Muscle layer of duodenum (tissue), 2 donors: ENCODE measurements around the gene ADH1A.
"Not testable (repeated sequence)": the region's sequence is repeated elsewhere in the genome, so short reads cannot be mapped to it uniquely, and the experiment has no call there.

Source experiments
- H3K27ac ChIP-seq: one replicate; pipeline ENCODE4 v1.7.0; 2013; ENCODE audit warnings: mild to moderate bottlenecking, low read length
- H3K27me3 ChIP-seq: one replicate; pipeline ENCODE4 v1.7.0; 2013; ENCODE audit warnings: low read depth, mild to moderate bottlenecking, control low read depth, low read length
- H3K36me3 ChIP-seq, 2 donors: one replicate each; pipeline ENCODE4 v1.7.0; 2013; ENCODE audit warnings: low read length in 2 of 2, control low read depth in 1 of 2, mild to moderate bottlenecking in 1 of 2; ENCODE audit not compliant: insufficient read depth in 2 of 2, control insufficient read depth in 1 of 2
- H3K4me1 ChIP-seq, 2 donors: one replicate each; pipeline ENCODE4 v1.7.0; 2013; ENCODE audit warnings: low read length in 2 of 2, mild to moderate bottlenecking in 2 of 2, control low read depth in 1 of 2, moderate library complexity in 1 of 2; ENCODE audit not compliant: insufficient read depth in 2 of 2, control insufficient read depth in 1 of 2
- H3K4me3 ChIP-seq, 2 donors: one replicate each; pipeline ENCODE4 v1.7.0; 2013; ENCODE audit warnings: low read length in 2 of 2, low read depth in 1 of 2, mild to moderate bottlenecking in 1 of 2
- H3K9me3 ChIP-seq, 2 donors: one replicate each; pipeline ENCODE4 v1.7.0; 2013; ENCODE audit warnings: low read length in 2 of 2, control low read depth in 1 of 2, mild to moderate bottlenecking in 1 of 2; ENCODE audit not compliant: control insufficient read depth in 1 of 2
- donor health status: healthy.

The ADH1A gene

DNA sequence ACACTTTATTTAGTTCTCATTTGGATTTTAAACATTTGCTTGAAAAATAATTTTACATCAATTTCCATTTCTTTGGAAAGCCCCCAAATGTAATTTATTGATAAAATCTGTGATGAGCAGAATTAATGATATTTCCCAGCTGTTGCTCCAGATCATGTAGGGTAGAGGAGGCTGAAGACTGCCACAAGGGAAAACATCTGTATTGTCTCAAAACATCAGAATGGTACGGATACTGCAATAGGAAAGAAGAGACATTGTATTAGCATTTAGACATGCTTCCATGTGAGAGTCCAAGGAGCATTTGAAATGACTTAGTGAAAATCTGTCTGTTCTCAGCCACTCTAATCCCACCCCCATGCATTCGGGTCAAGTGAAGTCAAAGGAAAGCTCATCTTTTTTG lies 14.4 kb downstream of the ADH1A start:
- no peaks in the 10 kb centered on the region for H3K36me3 ChIP-seq
- H3K9me3 ChIP-seq = no peaks in the 10 kb centered on the region
- H3K27me3 ChIP-seq = no peaks in the 10 kb centered on the region
- H3K27ac ChIP-seq = no peak overlapping the region
- no peak overlapping the region for H3K4me3 ChIP-seq
- H3K4me1 ChIP-seq = no peaks in the 10 kb centered on the region

DNA sequence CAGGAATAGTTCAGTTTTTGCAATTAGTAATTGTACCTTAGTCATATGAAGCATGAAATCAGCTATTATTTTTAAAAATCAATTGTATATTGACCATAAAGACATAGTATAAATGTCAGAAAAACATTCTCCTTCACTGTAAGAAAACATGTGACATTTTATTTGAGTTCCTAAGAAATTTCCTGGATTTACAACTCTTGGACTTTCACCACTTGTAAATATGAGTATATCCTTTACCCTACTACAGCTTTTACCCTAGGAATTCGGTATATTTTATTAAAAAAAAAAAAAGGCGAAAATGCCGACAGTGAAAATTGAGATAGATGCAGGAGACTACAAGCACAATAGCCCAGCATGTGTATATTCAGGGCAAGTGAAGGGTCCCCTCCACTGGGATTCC lies 14.9 kb downstream of the ADH1A start:
- Histone ChIP-seq H3K36me3 (no peaks in the 10 kb centered on the region), H3K27ac (no peak overlapping the region), H3K4me1 (no peaks in the 10 kb centered on the region)

GRCh38 chr4:99275050-99275449 lies 15.7 kb downstream of the ADH1A start:
- Histone ChIP-seq H3K27ac (no peak overlapping the region), H3K27me3 (no peaks in the 10 kb centered on the region), H3K9me3 (no peaks in the 10 kb centered on the region), H3K36me3 (no peaks in the 10 kb centered on the region), H3K4me1 (no peaks in the 10 kb centered on the region), H3K4me3 (no peak overlapping the region)

More for the DNA sequence above, 14.9 kb downstream of the ADH1A start:
- Histone ChIP-seq H3K9me3 (no peaks in the 10 kb centered on the region), H3K4me3 (no peak overlapping the region), H3K27me3 (no peaks in the 10 kb centered on the region)

DNA sequence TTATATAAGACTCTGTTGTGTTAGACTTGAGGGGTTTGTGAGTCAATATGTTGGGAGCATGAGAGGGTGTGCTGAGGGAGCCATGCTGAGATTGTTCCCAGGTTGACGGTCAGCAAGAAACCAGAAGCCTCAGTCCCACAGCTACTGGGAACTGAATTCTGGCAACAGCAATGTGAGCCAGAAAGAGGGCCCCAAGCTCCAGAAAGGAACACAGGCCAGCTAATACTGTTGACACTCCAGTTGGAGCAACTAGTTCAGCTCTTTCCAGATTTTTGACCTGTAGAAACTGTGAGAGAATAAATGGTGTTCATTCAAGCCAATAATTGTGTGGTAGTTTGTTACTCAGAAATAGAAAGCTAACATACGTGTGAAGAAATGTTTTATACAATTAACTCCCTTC lies 17.1 kb downstream of the ADH1A start:
- no peak overlapping the region for H3K27ac ChIP-seq
- H3K4me3 ChIP-seq = no peak overlapping the region
- no peaks in the 10 kb centered on the region for H3K36me3 ChIP-seq
- H3K27me3 ChIP-seq = no peaks in the 10 kb centered on the region
- H3K4me1 ChIP-seq = no peaks in the 10 kb centered on the region
- H3K9me3 ChIP-seq = no peaks in the 10 kb centered on the region

- no peak overlapping the region for H3K27ac ChIP-seq
- no peaks in the 10 kb centered on the region for H3K9me3 ChIP-seq
- H3K4me3 ChIP-seq = no peak overlapping the region
- H3K36me3 ChIP-seq = no peaks in the 10 kb centered on the region
- no peaks in the 10 kb centered on the region for H3K27me3 ChIP-seq
- H3K4me1 ChIP-seq = no peaks in the 10 kb centered on the region
These were observed 25.9 kb downstream of the ADH1A start for GRCh38 chr4:99264927-99265326.

DNA sequence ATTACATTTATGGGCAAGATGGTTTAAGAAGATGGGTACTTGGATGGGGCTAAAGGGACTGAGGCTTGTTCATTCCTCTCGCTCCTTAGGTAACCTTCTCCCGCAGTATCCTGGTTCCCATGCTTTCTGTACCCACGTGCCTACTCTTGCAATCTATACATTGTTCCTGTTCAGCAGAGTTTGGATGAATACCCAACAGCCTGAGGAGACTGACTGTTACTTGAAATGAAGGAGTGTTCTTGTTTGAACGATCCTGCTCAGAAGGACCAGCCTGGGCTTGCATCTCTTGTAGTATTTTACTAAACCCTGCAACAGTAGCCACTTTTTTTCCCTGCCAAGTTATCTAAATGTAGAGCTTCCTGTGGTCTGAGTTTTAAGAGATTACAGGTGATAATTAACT lies 38.0 kb downstream of the ADH1A start:
- Histone ChIP-seq H3K4me1 (peaks cover 0 to 4% of the 10 kb centered on the region in 2 donors), H3K27ac (no peak overlapping the region)

DNA sequence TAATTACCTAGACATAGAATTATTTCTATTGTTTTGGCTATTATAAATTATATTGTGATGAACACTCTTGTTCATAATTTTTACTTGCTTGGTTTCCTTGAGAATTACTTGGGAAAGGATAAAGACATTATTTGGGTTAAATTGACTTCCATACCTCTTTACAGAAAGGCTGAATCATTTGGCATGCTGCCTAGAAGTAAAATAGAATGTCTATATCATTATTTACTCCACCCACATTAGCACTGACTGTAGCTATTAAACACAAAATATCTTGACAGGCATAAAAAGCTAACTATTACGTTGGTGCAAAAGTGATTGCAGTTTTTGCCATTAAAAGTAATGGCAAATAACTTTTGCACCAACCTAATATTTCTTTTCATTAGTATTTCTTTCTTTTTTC lies 42.1 kb downstream of the ADH1A start:
- Histone ChIP-seq H3K4me3 (no peak overlapping the region), H3K27me3 (no peaks in the 10 kb centered on the region), H3K4me1 (peaks cover 0 to 4% of the 10 kb centered on the region in 2 donors), H3K27ac (no peak overlapping the region), H3K9me3 (peaks cover 0 to 16% of the 10 kb centered on the region in 2 donors), H3K36me3 (no peaks in the 10 kb centered on the region)

More for the DNA sequence above, 38.0 kb downstream of the ADH1A start:
- H3K27me3 ChIP-seq = no peaks in the 10 kb centered on the region
- H3K36me3 ChIP-seq = no peaks in the 10 kb centered on the region
- H3K4me3 ChIP-seq = no peak overlapping the region
- H3K9me3 ChIP-seq = no peaks in the 10 kb centered on the region

GRCh38 chr4:99235955-99236354 lies 54.8 kb downstream of the ADH1A start:
- peaks cover 0 to 5% of the 10 kb centered on the region in 2 donors for H3K9me3 ChIP-seq
- H3K27ac ChIP-seq = no peak overlapping the region
- H3K36me3 ChIP-seq = peaks cover 0 to 5% of the 10 kb centered on the region in 2 donors
- no peaks in the 10 kb centered on the region for H3K27me3 ChIP-seq
- H3K4me3 ChIP-seq = no peak overlapping the region
- no peaks in the 10 kb centered on the region for H3K4me1 ChIP-seq

- Histone ChIP-seq H3K36me3 (peaks cover 0 to 5% of the 10 kb centered on the region in 2 donors), H3K27me3 (no peaks in the 10 kb centered on the region), H3K4me1 (no peaks in the 10 kb centered on the region), H3K9me3 (peaks cover 0 to 5% of the 10 kb centered on the region in 2 donors), H3K27ac (no peak overlapping the region), H3K4me3 (no peak overlapping the region)
These were observed 56.3 kb downstream of the ADH1A start for GRCh38 chr4:99234331-99235010.

GRCh38 chr4:99233397-99233796 lies 57.4 kb downstream of the ADH1A start:
- not testable (repeated sequence) for H3K4me3 ChIP-seq, H3K27ac ChIP-seq, H3K27me3 ChIP-seq, H3K4me1 ChIP-seq, H3K9me3 ChIP-seq, H3K36me3 ChIP-seq

GRCh38 chr4:99228706-99229105 lies 62.1 kb downstream of the ADH1A start:
- not testable (repeated sequence) for H3K36me3 ChIP-seq, H3K9me3 ChIP-seq, H3K4me3 ChIP-seq, H3K4me1 ChIP-seq, H3K27me3 ChIP-seq, H3K27ac ChIP-seq

- H3K36me3 ChIP-seq, H3K27me3 ChIP-seq, H3K9me3 ChIP-seq, H3K4me1 ChIP-seq, H3K27ac ChIP-seq, H3K4me3 ChIP-seq: not testable (repeated sequence)
These were observed 63.1 kb downstream of the ADH1A start for GRCh38 chr4:99227646-99228045.
